ENCODE results near the gene EEF2K. TPM values are rescaled to one million over a fixed set of nuclear protein-coding genes. Genes with fewer than 3 reads are reported as not detected.

Gene EEF2K
- total and polyA plus RNA-seq, 2 of the 13 experiments (the other 11 are each of a cell fraction or from before 2014, with no cell fraction given): 22.0 to 23.8 TPM

- no peak; the same call in 1 of the 2 replicates for TF ChIP-seq ARID2 (CRISPR knock-in tag; IDR thresholded peaks at IDR 0.05; ENCODE audit: borderline replicate concordance)
- TF ChIP-seq, protein P1, sequence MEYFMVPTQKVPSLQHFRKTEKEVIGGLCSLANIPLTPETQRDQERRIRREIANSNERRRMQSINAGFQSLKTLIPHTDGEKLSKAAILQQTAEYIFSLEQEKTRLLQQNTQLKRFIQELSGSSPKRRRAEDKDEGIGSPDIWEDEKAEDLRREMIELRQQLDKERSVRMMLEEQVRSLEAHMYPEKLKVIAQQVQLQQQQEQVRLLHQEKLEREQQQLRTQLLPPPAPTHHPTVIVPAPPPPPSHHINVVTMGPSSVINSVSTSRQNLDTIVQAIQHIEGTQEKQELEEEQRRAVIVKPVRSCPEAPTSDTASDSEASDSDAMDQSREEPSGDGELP (IDR thresholded peaks at IDR 0.05; ENCODE audit: borderline replicate concordance, low read depth): peak; percentile 50; the same call in 1 of the 2 replicates
- TF ChIP-seq HIVEP1 (CRISPR knock-in tag; IDR thresholded peaks at IDR 0.05): no peak
- no peak; the same call in 1 of the 2 replicates for TF ChIP-seq TBP (CRISPR knock-in tag; IDR thresholded peaks at IDR 0.05)
- peak; percentile 67 for TF ChIP-seq PATZ1 (CRISPR knock-in tag; IDR thresholded peaks at IDR 0.05)
- TF ChIP-seq PHF8 (CRISPR knock-in tag; IDR thresholded peaks at IDR 0.05): peak; percentile 69
- TF ChIP-seq RORA (CRISPR knock-in tag; IDR thresholded peaks at IDR 0.05): no peak
- no peak for TF ChIP-seq ZNF256 (CRISPR knock-in tag; conservative IDR thresholded peaks at IDR 0.05)
- peak; percentile 66 for TF ChIP-seq HNRNPH1 (optimal IDR thresholded peaks at IDR 0.05; ENCODE audit: low read depth, low read length)
- TF ChIP-seq TMF1 (CRISPR knock-in tag; IDR thresholded peaks at IDR 0.05; ENCODE audit: low read depth): peak; percentile 76; the same call in 1 of the 2 replicates
- TF ChIP-seq, protein P2, sequence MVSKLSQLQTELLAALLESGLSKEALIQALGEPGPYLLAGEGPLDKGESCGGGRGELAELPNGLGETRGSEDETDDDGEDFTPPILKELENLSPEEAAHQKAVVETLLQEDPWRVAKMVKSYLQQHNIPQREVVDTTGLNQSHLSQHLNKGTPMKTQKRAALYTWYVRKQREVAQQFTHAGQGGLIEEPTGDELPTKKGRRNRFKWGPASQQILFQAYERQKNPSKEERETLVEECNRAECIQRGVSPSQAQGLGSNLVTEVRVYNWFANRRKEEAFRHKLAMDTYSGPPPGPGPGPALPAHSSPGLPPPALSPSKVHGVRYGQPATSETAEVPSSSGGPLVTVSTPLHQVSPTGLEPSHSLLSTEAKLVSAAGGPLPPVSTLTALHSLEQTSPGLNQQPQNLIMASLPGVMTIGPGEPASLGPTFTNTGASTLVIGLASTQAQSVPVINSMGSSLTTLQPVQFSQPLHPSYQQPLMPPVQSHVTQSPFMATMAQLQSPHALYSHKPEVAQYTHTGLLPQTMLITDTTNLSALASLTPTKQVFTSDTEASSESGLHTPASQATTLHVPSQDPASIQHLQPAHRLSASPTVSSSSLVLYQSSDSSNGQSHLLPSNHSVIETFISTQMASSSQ (IDR thresholded peaks at IDR 0.05; ENCODE audit: low read depth): peak; percentile 76
- TF ChIP-seq, protein P2 (CRISPR knock-in tag; IDR thresholded peaks at IDR 0.05; ENCODE audit: borderline replicate concordance): peak; percentile 60; the same call in 1 of the 2 replicates
- peak; percentile 29; the same call in 1 of the 2 replicates for TF ChIP-seq TIGD3 (CRISPR knock-in tag; IDR thresholded peaks at IDR 0.05; ENCODE audit: borderline replicate concordance)
- TF ChIP-seq, protein P3, sequence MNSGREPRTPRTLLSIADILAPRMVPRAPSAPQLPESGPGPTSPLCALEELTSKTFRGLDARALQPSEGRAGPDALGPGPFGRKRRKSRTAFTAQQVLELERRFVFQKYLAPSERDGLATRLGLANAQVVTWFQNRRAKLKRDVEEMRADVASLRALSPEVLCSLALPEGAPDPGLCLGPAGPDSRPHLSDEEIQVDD (CRISPR knock-in tag; IDR thresholded peaks at IDR 0.05; ENCODE audit: borderline replicate concordance): no peak
- peak; percentile 45; the same call in 1 of the 2 replicates for TF ChIP-seq ZNF768 (CRISPR knock-in tag; IDR thresholded peaks at IDR 0.05)
- TF ChIP-seq EED (CRISPR knock-in tag; IDR thresholded peaks at IDR 0.05): peak; percentile 74; the same call in 1 of the 2 replicates
- no peak for TF ChIP-seq ZMAT3 (CRISPR knock-in tag; conservative IDR thresholded peaks at IDR 0.05)
- TF ChIP-seq ZNF292 (CRISPR knock-in tag; IDR thresholded peaks at IDR 0.05; ENCODE audit: borderline replicate concordance, low read depth): 0 out of 2 replicates have a peak, but pooled peaks have one; percentile 18
- TF ChIP-seq ZNF678 (CRISPR knock-in tag; IDR thresholded peaks at IDR 0.05): no peak
- TF ChIP-seq KDM1A (CRISPR knock-in tag; IDR thresholded peaks at IDR 0.05): peak; percentile 95
Measured at GRCh38 chr16:22195695-22196558, 10.2 kb upstream of the EEF2K start (continued).

Measured in HepG2 (cell line).